Measurements from ENCODE around the gene MC2R.

The MC2R gene

GRCh38 chr18:13915391-13915790 is at the start of gene MC2R:
Gene MC2R (minus strand): TSS chr18:13915536. CDS start chr18:13885518, 30,018 bp downstream.
- no peak for DNase-seq (ENCODE audit: low read depth)

DNA sequence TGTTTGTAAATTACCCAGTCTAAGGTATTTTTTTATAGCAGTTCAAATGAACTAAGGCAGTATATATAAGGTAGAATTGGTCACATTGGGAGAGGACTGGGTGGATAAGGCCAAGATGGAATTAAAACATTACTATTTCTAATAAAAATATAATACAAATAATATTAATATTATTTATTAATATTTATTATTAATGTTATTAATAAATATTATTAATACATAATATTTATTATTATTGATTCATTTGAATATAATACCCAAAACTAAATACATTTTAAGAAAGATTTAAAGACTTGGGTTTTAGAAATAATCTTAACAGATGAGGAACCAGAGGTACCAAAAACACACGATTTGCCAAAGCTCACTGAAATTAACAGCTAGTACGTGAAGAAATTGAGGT is 30.5 kb upstream of the MC2R start:
- DNase-seq (ENCODE audit: low read depth): no peak

DNA sequence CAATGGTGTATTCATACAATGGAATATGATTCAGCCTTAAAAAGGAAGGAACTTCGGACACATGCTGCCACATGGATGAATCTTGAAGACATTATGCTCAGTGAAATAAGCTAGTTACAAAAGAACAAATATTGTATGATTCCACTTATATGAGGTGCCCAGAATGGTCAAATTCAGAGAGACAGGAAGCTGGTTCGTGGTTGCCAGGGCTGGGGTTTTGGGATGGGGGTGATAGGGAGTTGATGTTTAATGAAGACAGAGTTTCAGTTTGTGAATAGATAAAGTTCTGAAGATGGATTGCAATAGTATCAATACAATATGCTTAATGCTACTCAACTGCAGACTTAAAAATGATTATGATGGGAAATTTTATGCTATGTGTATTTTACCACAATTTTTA is 28.0 kb upstream of the MC2R start:
- no peak for DNase-seq (ENCODE audit: low read depth)

- DNase-seq (ENCODE audit: low read depth): no peak
Measured at GRCh38 chr18:13940326-13940725, 25.0 kb upstream of the MC2R start.

- no peak for DNase-seq (ENCODE audit: low read depth)
Measured at GRCh38 chr18:13934676-13935075, 19.3 kb upstream of the MC2R start.

GRCh38 chr18:13934058-13934457 is 18.7 kb upstream of the MC2R start:
- DNase-seq (ENCODE audit: low read depth): no peak

DNA sequence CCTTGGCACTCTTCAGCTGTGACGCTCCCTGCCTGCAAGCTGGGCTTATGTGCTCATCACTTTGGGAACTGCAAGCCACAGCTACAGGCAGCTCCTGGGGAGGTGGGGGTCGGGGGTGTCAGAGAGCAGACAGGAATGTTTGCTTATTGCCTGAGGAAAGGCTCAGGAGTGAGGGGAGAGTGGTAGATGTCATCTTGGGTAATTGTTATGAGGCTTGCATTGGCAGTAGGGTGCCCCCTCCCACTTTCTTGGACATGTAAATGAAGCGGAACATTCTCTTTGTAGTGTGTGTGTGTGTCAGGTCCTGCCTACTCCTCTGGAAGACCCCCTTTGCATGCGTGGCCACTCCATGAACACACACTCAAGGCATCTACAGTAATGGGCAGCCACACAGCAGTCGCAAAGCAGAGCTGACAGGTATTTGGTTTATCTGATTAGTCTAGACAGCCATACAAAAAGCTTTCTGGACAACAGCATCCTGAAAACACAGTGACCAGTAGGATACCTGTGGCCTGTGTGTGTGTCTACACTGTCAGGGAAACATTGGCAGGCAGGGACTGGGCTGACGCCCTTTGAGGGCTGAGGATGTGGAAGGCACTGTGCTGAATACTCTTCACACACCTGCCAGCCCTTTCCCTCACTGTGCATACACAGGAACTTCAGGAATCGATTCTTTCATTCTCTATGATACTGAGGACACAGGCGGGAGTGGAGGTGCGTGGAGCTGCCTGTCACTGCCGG is 17.1 kb upstream of the MC2R start:
- DNase-seq (ENCODE audit: low read depth): no peak

DNA sequence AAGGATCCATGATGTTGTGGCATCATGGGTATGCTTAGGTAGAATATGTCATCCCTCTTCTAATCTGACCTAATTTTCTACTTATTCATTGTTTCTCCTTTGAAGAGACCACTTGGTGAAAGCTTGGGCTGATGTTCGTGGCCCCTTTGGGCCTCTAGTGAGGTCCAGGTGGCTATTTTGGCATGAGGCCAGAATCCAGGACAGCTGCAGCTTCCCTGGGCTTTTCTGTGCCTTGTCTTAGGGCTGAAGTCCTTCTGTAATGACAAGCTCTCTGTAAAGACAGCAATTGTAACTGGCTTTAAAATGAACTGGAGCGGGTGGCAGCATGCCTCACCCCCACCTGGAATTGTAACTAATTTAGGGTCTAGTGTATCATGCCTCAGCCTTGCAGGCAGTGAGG is 15.6 kb upstream of the MC2R start:
- no peak for DNase-seq (ENCODE audit: low read depth)

DNA sequence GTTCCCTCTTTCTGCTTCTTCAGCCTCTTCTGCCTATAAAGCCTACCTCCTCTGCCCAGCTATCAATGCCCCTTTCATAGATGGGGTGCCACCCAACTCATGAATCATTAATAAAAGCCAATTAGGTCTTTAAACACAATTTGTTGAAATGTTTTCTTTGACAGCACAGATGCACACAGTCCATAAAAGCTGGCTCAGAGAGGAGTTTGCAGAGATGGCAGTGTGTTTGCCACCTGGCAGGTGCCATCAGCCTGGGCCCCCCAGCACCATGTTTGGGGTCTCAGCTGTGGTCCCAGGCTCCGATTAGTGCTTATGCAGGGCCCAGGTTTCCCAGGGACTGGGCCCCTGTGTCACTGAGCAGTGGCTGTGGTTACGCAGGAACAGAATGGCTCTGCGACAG is 7.9 kb upstream of the MC2R start:
- DNase-seq (ENCODE audit: low read depth): no peak

- no peak for DNase-seq (ENCODE audit: low read depth)
Measured at GRCh38 chr18:13918898-13919297, 3.6 kb upstream of the MC2R start.

GRCh38 chr18:13917401-13917800 is 2.1 kb upstream of the MC2R start:
- no peak for DNase-seq (ENCODE audit: low read depth)

- no peak for DNase-seq (ENCODE audit: low read depth)
Measured at GRCh38 chr18:13916559-13916958, 1.2 kb upstream of the MC2R start.

DNA sequence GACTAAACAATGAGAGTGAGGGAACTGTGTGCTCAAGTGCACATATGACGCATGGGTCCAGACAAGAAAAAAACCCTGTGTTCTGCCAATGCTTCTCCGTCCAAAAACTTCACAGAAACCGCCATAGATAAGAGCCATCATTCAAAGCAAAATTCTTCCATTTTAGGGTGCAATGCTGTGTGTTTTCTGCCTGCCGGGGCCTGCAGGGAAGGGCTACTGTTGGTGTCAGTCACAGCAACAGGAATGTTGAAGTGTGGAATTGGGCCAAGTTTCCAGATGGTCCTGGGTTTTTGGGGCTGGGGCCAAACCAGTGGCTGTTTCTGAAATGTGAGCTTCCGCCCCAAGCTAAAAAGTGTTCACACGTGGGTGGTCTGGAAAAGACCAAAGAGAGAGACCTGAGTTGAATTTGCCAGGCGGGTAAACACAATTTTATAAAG is 677 bp upstream of the MC2R start:
- DNase-seq (ENCODE audit: low read depth): no peak

DNA sequence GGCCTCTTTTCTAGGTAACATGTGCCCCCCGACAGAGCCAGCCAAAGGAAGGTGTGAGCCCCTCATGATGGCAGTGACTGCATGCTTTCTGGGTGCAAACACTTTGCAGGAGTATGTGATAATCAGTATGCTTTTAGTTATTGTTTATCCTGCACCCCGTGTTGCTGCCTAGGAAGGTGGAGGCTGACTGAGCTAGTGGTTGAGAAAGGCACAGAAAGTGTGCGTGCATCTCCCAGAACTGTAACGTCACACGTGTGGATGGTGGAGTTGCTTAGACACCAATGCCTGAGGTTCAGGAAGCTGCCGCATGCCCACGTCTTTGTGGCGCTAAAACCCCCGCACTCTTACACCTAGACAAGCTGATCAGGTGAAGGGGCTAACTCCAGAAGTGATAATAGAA is 580 bp downstream of the MC2R start:
- no peak for DNase-seq (ENCODE audit: low read depth)

GRCh38 chr18:13914170-13914569 is 1.2 kb downstream of the MC2R start:
- no peak for DNase-seq (ENCODE audit: low read depth)

DNA sequence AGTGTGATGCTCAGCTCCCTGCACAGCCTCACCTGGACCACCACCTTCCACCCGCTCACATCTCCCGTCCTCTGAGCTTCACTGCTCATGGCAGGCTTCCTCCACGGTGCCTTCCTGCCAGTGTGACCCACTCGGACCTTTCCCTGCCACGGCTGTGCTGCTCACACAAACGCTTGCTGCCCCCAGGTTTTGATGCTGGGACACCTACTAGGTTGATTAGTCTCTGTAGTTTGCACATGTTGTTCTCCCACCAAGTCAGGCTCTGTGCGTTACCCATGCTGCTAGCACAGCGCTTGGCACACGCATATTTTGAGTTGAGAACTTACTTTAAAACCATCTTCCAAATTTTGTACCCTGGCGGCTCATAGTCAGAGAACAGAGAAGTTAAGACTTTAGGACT is 2.1 kb downstream of the MC2R start:
- DNase-seq (ENCODE audit: low read depth): no peak

- DNase-seq (ENCODE audit: low read depth): no peak
Measured at GRCh38 chr18:13912601-13913000, 2.7 kb downstream of the MC2R start.

GRCh38 chr18:13910986-13911385 is 4.3 kb downstream of the MC2R start:
- no peak for DNase-seq (ENCODE audit: low read depth)

DNA sequence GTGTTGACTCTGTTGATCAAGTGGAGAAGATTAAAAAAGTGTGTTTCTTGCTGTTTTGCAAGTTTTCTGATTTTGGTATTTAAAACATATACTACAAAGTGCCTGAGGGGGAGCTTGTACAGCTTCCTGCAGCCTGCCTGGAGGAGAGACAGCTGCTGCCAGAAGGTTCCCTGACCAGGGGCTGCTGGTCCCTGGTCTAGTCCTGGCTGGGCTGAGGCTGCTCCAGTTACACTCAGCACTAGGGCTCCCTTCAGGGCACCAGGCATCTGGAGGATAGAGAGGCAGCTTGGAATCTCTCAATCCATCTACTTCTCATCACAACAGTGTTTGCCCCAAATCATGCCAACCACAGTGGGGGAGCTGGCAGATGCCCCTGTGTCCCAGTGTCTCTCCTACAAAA is 4.8 kb downstream of the MC2R start:
- no peak for DNase-seq (ENCODE audit: low read depth)

- DNase-seq (ENCODE audit: low read depth): no peak
Measured at GRCh38 chr18:13909141-13909940, 6.0 kb downstream of the MC2R start.

DNA sequence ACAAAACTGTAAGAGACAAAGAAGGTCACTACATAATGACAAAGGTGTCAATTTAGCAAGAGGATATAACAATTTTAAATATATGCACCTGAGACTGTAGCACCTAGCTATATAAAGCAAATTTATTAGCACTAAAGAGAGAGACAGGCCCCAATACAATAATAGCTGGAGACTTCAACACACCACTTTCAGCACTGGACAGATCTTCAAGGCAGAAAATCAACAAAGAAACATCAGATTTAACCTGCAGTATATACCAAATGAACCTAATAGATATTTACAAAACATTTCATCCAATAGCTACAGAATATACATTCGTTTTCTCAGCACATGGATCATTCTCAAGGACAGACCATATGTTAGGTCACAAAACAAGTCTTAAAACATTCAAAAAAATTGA is 14.7 kb downstream of the MC2R start:
- no peak for DNase-seq (ENCODE audit: low read depth)

GRCh38 chr18:13895505-13896033 is 19.8 kb downstream of the MC2R start:
- no peak for DNase-seq (ENCODE audit: low read depth)

- DNase-seq (ENCODE audit: low read depth): no peak
Measured at GRCh38 chr18:13894531-13894930, 20.8 kb downstream of the MC2R start.
